Suppressor macrophage (primary cell): Measurements from ENCODE around the gene USP7.
"Not testable (repeated sequence)": the region's sequence is repeated elsewhere in the genome, so short reads cannot be mapped to it uniquely, and the experiment has no call there.

Experiments used
- DNase-seq, 4 experiments: peaks; one replicate each; pipeline ENCODE4 v3.0.0-alpha.2; 2020 to 2022

The USP7 gene

GRCh38 chr16:8858994-8859912, 104.5 kb downstream of the USP7 start:
- no peak for DNase-seq

DNA sequence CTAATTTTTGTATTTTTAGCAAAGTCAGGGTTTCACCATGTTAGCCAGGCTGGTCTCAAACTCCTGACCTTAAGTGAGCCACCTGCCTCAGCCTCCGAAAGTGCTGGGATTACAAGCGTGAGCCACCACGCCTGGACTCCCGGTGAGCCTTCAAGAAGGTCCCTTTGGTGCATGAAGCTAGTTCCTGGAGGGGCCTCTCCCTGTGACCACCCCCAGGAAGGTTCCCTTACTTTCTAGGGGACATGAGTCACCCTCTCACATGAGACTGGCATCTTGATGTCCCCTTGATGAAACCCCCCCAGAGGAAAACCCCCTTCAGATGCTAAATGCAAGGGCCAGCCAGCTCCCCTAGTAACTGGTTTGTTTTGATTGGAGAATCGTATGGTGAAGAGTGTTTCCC, 107.7 kb downstream of the USP7 start:
- no peak for DNase-seq

GRCh38 chr16:8855051-8855786, 108.5 kb downstream of the USP7 start:
- peak in 1 of 4 experiments; percentile 20 for DNase-seq

DNA sequence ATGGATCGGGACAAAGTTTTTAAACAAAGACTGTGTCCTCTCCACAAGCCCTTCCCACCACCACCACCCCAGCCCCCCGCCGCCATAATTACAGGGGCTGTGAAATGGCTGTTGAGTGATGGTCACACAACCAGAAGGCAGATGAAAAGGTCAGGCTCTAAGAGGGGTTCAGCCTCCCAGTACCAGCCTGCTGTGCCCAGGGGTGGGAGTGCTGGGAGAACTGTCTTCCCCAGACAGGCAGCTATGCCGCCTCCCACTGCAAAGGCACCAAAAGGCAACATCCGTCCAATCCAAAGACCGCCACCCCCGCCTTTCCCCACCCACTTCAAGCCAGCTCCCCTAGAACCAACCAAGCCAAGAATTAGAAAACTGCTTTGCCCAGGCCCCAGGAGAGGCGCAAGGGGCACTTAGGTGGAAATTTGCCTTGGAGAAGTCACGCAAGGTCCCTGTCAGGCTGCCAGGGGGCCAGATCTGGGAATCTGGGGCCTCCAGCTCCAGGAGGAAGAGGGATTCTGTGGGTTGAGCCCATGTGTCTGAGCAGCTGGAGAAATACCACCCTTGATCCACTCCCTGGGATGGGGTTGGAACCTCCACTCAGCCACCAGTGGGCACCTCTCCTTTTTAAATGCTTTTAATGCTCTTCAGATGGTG, 109.3 kb downstream of the USP7 start:
- no peak for DNase-seq

GRCh38 chr16:8853611-8854010, 110.1 kb downstream of the USP7 start:
- no peak for DNase-seq

- no peak for DNase-seq
Observed at GRCh38 chr16:8853150-8853549, 110.6 kb downstream of the USP7 start.

DNA sequence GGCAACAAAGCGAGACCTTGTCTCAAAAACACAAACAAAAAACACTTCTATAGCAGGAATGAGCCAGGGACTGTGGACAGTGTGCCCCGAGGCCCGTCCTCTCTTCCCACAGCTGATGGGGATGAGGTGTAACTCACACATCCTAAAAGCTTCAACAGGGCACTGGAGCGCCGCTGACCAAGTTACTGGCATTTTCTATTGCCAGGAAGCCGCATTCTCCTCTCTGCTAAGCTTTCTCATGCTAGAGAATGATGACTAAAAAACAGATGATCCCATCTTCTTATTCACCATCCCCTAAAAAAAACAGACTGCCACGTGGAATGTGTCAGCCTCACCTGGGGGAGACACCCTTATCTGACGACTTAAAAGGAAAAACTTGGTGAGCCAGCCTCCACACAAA, 111.2 kb downstream of the USP7 start:
- no peak for DNase-seq

DNA sequence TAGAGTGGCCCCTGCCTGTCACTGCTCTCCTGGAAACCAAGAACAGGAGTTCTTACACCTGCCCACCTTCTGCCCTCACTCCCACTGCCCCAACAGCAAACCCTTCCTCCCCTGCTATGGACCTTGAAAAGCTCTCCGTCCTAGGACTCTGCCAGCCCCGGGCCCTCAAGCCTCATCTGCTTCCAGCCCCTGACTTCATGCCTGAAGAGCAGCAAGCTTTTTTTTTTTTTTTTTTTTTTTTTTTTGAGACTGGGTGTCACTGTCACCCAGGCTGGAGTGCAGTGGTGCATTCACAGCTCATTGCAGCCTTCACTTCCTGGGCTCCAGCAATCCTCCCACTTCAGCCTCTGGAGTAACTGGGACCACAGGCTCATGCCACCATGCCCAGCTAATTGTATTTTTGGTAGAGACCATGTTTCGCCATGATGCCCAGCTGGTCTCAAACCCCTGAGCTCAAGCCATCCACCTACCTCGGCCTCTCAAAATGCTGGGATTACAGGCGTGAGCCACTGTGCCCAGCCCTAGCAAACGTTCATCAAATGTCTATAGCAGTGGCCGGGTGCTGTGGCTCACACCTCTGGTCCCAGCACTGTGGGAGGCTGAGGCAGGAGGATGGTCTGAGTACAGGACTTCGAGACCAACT, 111.8 kb downstream of the USP7 start:
- DNase-seq: no peak

DNA sequence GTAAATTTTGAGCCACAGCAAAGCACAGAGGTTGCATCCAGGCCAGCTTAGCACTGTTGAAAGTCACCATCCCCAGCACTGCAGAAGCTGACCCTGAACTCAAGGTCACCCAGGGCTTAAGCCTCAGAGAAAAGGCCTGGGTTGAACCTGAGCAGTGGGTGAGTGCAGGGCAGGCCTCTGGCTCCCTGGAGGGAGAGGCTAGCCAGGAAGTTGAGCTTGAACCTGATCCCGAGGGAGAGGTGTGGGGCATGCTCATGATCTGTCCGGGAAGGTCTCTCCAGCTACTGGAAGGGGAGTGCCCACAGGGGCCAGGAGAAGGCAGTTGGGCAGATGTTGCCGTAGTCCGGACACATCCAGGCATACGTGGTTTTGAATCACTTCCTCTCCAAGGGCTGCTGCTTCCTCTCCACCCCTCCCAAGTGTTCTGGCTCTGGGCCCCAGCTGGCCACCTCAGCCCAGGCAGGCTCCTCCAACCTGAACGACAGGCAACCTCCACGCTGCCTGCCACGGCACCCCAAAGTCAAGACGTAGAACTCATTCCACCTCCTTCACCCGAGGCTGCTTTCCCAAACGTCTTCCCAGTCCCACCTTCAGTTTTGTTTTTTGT, 113.3 kb downstream of the USP7 start:
- peak; percentile 56 to 75 (median 72) for DNase-seq

DNA sequence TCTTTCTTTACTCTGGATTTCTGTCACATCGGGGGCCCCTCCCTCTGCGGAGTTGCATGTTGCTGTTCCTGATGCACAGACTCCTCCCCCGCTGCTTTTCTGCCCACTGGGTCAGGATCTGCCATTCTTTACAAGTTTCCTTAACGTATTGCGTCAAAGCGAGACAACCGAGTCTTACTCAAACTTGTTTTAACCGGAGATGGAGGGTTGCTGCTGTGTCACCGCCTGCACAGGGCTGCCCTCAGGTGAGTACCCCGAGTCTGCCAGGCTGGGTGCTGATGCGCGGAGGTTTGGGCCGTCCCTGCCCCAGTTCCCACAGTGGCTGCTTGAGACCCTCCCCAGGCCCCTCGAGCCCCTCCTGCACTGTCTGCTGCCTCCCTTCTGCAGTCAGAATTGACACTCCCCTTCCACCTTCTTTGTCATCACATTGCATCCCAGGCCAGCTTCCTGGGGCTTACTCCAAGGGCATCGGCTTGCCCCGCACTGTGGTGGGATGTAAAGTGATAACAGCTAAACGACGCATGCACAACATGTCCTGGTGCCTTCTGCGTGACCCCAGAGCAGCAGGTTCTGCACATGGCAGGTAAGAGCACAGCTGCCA, 114.2 kb downstream of the USP7 start:
- peak in 1 of 4 experiments; percentile 15 for DNase-seq

DNA sequence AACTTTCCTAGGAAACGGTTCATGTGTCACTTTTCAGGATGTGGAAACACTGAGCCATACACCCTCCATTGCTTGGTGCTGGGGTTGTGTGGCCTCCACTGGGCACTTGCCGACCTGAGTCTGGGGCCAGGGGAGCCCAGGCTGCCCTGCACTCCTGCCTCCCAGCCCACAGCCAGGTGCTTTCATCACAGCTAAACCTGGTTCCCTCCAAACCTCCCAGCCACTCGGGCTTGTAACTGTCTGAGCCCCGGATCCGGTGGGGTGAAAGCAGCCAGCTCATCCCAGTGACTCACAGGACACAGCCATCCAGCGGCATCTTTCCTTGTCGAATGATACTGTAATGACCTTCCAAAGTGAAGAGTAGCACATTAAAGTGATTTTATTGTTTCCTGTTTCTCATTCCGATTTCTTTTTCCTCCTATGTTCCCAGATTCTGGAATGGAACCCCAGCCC, 114.7 kb downstream of the USP7 start:
- DNase-seq: no peak

- DNase-seq: no peak
Observed at GRCh38 chr16:8848231-8848938, 115.3 kb downstream of the USP7 start.

GRCh38 chr16:8847623-8848022, 116.1 kb downstream of the USP7 start:
- no peak for DNase-seq

- no peak for DNase-seq
Observed at GRCh38 chr16:8847145-8847544, 116.6 kb downstream of the USP7 start.

DNA sequence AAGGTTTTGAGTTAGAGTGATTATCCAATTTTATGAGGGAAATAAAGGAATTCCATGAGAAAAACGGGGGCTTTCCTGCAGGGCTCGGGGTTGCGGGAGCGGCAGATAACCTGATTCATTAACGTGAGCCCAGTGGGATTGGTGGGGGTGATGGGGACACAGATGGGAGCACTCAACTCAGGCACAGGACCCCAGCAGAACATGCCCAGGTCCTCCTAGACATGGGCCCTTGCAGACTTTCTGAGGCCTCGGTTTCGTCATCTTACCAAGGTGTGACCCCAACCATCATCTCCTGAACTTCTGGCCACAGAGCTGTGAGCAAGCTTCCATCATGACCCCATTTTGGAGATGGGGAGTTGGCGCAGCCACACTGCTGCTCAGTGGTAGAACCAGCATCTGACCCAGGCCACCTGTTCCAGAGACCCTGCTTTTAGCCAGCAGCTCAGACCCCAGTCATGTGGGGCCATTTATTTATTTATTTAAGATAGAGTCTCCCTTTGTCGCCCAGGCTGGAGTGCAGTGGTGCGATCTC, 117.2 kb downstream of the USP7 start:
- DNase-seq: no peak

GRCh38 chr16:8845699-8846298, 117.9 kb downstream of the USP7 start:
- DNase-seq: no peak

DNA sequence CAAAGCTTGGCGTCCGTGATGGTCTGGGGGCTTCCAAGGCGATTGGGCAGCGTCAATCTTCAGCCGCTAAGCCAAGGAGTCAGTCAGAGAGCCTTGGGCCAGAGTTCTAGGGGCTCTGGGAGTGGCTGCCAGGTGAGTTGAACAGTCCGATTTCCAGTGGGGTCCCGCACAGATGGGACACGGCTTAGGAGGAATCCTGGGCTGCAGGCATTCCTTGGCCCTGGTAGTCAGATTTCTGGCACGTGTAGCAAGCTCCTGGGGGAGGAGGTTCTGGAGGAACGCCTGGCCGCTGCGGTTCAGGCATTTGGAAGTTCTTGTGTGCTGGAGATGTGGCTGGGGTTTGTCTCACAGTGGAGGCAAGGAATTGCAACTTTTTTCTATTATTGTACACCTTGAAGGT, 120.4 kb downstream of the USP7 start:
- not testable (repeated sequence) for DNase-seq
